Measurements from ENCODE around the gene KRT16.
"Not testable (repeated sequence)": the region's sequence is repeated elsewhere in the genome, so short reads cannot be mapped to it uniquely, and the experiment has no call there.

Gene KRT16

GRCh38 chr17:41629316-41629715 lies 16.7 kb upstream of the KRT16 start:
- in situ Hi-C loops (cut with MboI; ENCODE audit: low sequenced_read_pairs): no loop called here

- in situ Hi-C loops (cut with MboI; ENCODE audit: low sequenced_read_pairs): not testable (repeated sequence)
These were observed 16.2 kb upstream of the KRT16 start for GRCh38 chr17:41628621-41629255.

- in situ Hi-C loops (cut with MboI; ENCODE audit: low sequenced_read_pairs): not testable (repeated sequence)
These were observed 15.5 kb upstream of the KRT16 start for GRCh38 chr17:41628073-41628370.

GRCh38 chr17:41627316-41628072 lies 14.9 kb upstream of the KRT16 start:
- in situ Hi-C loops (cut with MboI; ENCODE audit: low sequenced_read_pairs): no loop called here

- in situ Hi-C loops (cut with MboI; ENCODE audit: low sequenced_read_pairs): not testable (repeated sequence)
These were observed 14.3 kb upstream of the KRT16 start for GRCh38 chr17:41626914-41627295.

GRCh38 chr17:41626028-41626913 lies 13.7 kb upstream of the KRT16 start:
- in situ Hi-C loops (cut with MboI; ENCODE audit: low sequenced_read_pairs): not testable (repeated sequence)

GRCh38 chr17:41625602-41626001 lies 13.0 kb upstream of the KRT16 start:
- in situ Hi-C loops (cut with MboI; ENCODE audit: low sequenced_read_pairs): no loop called here

- in situ Hi-C loops (cut with MboI; ENCODE audit: low sequenced_read_pairs): no loop called here
These were observed 11.9 kb upstream of the KRT16 start, which contains the start of gene KRT17 for GRCh38 chr17:41624208-41625101. TSS of gene KRT17 (minus strand) at chr17:41624575. CDS start at chr17:41624509, 66 bp downstream.

- in situ Hi-C loops (cut with MboI; ENCODE audit: low sequenced_read_pairs): not testable (repeated sequence)
These were observed 10.8 kb upstream of the KRT16 start for GRCh38 chr17:41623184-41623861.

GRCh38 chr17:41622340-41623183 lies 10.0 kb upstream of the KRT16 start:
- in situ Hi-C loops (cut with MboI; ENCODE audit: low sequenced_read_pairs): not testable (repeated sequence)

- in situ Hi-C loops (cut with MboI; ENCODE audit: low sequenced_read_pairs): no loop called here
These were observed 9.3 kb upstream of the KRT16 start for GRCh38 chr17:41621916-41622315.

GRCh38 chr17:41621435-41621817 lies 8.9 kb upstream of the KRT16 start:
- in situ Hi-C loops (cut with MboI; ENCODE audit: low sequenced_read_pairs): not testable (repeated sequence)

- in situ Hi-C loops (cut with MboI; ENCODE audit: low sequenced_read_pairs): no loop called here
These were observed 8.2 kb upstream of the KRT16 start for GRCh38 chr17:41620583-41621434.

- in situ Hi-C loops (cut with MboI; ENCODE audit: low sequenced_read_pairs): not testable (repeated sequence)
These were observed 7.5 kb upstream of the KRT16 start for GRCh38 chr17:41619927-41620582.

- in situ Hi-C loops (cut with MboI; ENCODE audit: low sequenced_read_pairs): no loop called here
These were observed 6.7 kb upstream of the KRT16 start for GRCh38 chr17:41619036-41619926.

GRCh38 chr17:41618341-41619035 lies 5.9 kb upstream of the KRT16 start:
- in situ Hi-C loops (cut with MboI; ENCODE audit: low sequenced_read_pairs): no loop called here
